Stimulated activated CD4-positive, alpha-beta T cell treated with anti-CD3 and anti-CD28 coated beads, Interleukin-4, amount 100 ng/mL, for 1 hour (primary cell): ENCODE data around the gene AFF3.

Source experiments
- DNase-seq: peaks from one replicate; pipeline ENCODE4 v3.0.0-alpha.2; 2020

The AFF3 gene

GRCh38 chr2:99651930-99652670, 490.3 kb downstream of the AFF3 start:
- DNase-seq: no peak

GRCh38 chr2:99648906-99649789, 493.2 kb downstream of the AFF3 start:
- DNase-seq: no peak

GRCh38 chr2:99648178-99648844, 494.1 kb downstream of the AFF3 start:
- DNase-seq: no peak

- DNase-seq: no peak
These were observed 496.4 kb downstream of the AFF3 start for GRCh38 chr2:99645960-99646359.

GRCh38 chr2:99644419-99644787, 498.0 kb downstream of the AFF3 start:
- no peak for DNase-seq

- no peak for DNase-seq
These were observed 498.5 kb downstream of the AFF3 start for GRCh38 chr2:99643787-99644418.

- DNase-seq: no peak
These were observed 500.4 kb downstream of the AFF3 start for GRCh38 chr2:99641999-99642398.

GRCh38 chr2:99640635-99641151, 501.7 kb downstream of the AFF3 start:
- DNase-seq: no peak

GRCh38 chr2:99638791-99639190, 503.6 kb downstream of the AFF3 start:
- no peak for DNase-seq

- no peak for DNase-seq
These were observed 505.2 kb downstream of the AFF3 start for GRCh38 chr2:99637159-99637697.

- DNase-seq: no peak
These were observed 506.0 kb downstream of the AFF3 start for GRCh38 chr2:99636144-99637034.

GRCh38 chr2:99635710-99636109, 506.7 kb downstream of the AFF3 start:
- no peak for DNase-seq

- no peak for DNase-seq
These were observed 508.2 kb downstream of the AFF3 start for GRCh38 chr2:99634234-99634633.

- no peak for DNase-seq
These were observed 510.7 kb downstream of the AFF3 start for GRCh38 chr2:99631700-99632099.

GRCh38 chr2:99629320-99629719, 513.1 kb downstream of the AFF3 start:
- no peak for DNase-seq

GRCh38 chr2:99626158-99626557, 516.2 kb downstream of the AFF3 start:
- DNase-seq: no peak

- no peak for DNase-seq
These were observed 517.7 kb downstream of the AFF3 start for GRCh38 chr2:99624677-99625076.

GRCh38 chr2:99623613-99624012, 518.8 kb downstream of the AFF3 start:
- DNase-seq: no peak

- no peak for DNase-seq
These were observed 519.4 kb downstream of the AFF3 start for GRCh38 chr2:99623035-99623434.

GRCh38 chr2:99622534-99622933, 519.9 kb downstream of the AFF3 start:
- no peak for DNase-seq

- DNase-seq: no peak
These were observed 520.6 kb downstream of the AFF3 start for GRCh38 chr2:99621774-99622173.

GRCh38 chr2:99621106-99621505, 521.3 kb downstream of the AFF3 start:
- DNase-seq: no peak
